Measurements from ENCODE around the gene MAP4K2. TPM values are rescaled to one million over a fixed set of nuclear protein-coding genes. Genes with fewer than 3 reads are reported as not detected.
A peak's percentile ranks its signal among the peaks of the same experiment; 100 is the strongest.

MAP4K2 gene
- total and polyA plus RNA-seq, 2 of the 13 experiments (the other 11 are each of a cell fraction or from before 2014, with no cell fraction given), result 8.3 to 17.6 TPM

- TF ChIP-seq ZNF281 (CRISPR knock-in tag; IDR thresholded peaks at IDR 0.05; ENCODE audit: borderline replicate concordance) (no peak), ZMYM4 (CRISPR knock-in tag; IDR thresholded peaks at IDR 0.05) (0 out of 2 replicates have a peak, but pooled peaks have one; percentile 11), ZNF883 (CRISPR knock-in tag; IDR thresholded peaks at IDR 0.05; ENCODE audit: not compliant biosample characterization) (no peak), ZBTB38 (CRISPR knock-in tag; IDR thresholded peaks at IDR 0.05) (peak; percentile 92), ZNF274 (CRISPR knock-in tag; IDR thresholded peaks at IDR 0.05) (no peak), PHF5A (CRISPR knock-in tag; IDR thresholded peaks at IDR 0.05; ENCODE audit: low read depth, unreplicated experiment) (no peak), ZNF563 (CRISPR knock-in tag; IDR thresholded peaks at IDR 0.05) (0 out of 2 replicates have a peak, but pooled peaks have one; percentile 9), MNT (IDR thresholded peaks at IDR 0.05) (no peak), ISL2 (CRISPR knock-in tag; IDR thresholded peaks at IDR 0.05) (no peak), FOXA1 (IDR thresholded peaks at IDR 0.05) (no peak), FOXA1 (CRISPR knock-in tag; IDR thresholded peaks at IDR 0.05) (no peak), HCFC1 (IDR thresholded peaks at IDR 0.05; ENCODE audit: low read depth, low read length) (peak; percentile 57), TERF1 (CRISPR knock-in tag; IDR thresholded peaks at IDR 0.05) (no peak), NFKBIZ (CRISPR knock-in tag; IDR thresholded peaks at IDR 0.05) (no peak), KLF6 (CRISPR knock-in tag; IDR thresholded peaks at IDR 0.05) (no peak), ZNF34 (CRISPR knock-in tag; IDR thresholded peaks at IDR 0.05; ENCODE audit: borderline replicate concordance) (no peak), ZNF382 (CRISPR knock-in tag; IDR thresholded peaks at IDR 0.05; ENCODE audit: borderline replicate concordance) (no peak), MTF2 (CRISPR knock-in tag; IDR thresholded peaks at IDR 0.05; ENCODE audit: borderline replicate concordance) (no peak), ZNF275 (CRISPR knock-in tag; IDR thresholded peaks at IDR 0.05; ENCODE audit: borderline replicate concordance) (no peak), ZBTB7B (CRISPR knock-in tag; IDR thresholded peaks at IDR 0.05) (no peak), ZNF367 (CRISPR knock-in tag; IDR thresholded peaks at IDR 0.05; ENCODE audit: borderline replicate concordance) (no peak), CSRNP2 (CRISPR knock-in tag; conservative IDR thresholded peaks at IDR 0.05; ENCODE audit: low read depth) (no peak), TCF7 (IDR thresholded peaks at IDR 0.05; ENCODE audit: low read depth) (no peak)
Measured at GRCh38 chr11:64841592-64842365, 38.8 kb upstream of the MAP4K2 start (continued).
